Measurements from ENCODE around the gene NUBPL.
"Not testable (repeated sequence)": the region's sequence is repeated elsewhere in the genome, so short reads cannot be mapped to it uniquely, and the experiment has no call there.

The NUBPL gene

GRCh38 chr14:31806249-31806648, 245.0 kb downstream of the NUBPL start:
- no peak for TF ChIP-seq CTCF (IDR thresholded peaks at IDR 0.05; ENCODE audit: low read depth, low read length, missing control alignments)
- H3K4me3 ChIP-seq (replicated peaks; ENCODE audit: low read depth, low read length) = no peak overlapping the region
- no peak for DNase-seq (ENCODE audit: extremely low read depth, low read depth)

- DNase-seq (ENCODE audit: extremely low read depth, low read depth); H3K4me3 ChIP-seq (replicated peaks; ENCODE audit: low read depth, low read length): not testable (repeated sequence)
Measured at GRCh38 chr14:31811693-31812628, 250.8 kb downstream of the NUBPL start.

DNA sequence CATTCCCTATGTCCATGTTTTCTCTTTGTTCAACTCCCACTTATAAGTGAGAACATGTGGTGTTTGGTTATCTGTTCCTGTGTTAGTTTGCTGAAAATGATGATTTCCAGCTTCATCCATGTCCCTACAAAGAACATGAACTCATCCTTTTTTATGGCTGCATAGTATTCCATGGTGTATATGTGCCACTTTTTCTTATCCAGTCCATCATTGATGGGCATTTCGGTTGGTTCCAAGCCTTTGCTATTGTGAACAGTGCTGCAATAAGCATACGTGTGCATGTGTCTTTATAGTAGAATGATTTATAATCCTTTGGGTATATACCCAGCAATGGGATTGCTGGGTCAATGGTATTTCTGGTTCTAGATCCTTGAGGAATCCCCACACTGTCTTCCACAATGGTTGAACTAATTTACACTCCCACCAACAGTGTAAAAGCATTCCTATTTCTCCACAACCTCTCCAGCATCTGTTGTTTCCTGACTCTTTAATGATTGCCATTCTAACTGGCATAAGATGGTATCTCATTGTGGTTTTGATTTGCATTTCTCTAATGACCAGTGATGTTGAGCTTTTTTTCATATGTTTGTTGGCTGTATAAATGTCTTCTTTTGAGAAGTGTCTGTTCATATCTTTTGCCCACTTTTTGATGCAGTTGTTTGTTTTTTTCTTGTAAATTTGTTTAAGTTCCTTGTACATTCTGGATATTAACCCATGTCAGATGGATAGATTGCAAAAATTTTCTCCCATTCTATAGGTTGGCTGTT, 252.7 kb downstream of the NUBPL start:
- DNase-seq (ENCODE audit: extremely low read depth, low read depth) = not testable (repeated sequence)

DNA sequence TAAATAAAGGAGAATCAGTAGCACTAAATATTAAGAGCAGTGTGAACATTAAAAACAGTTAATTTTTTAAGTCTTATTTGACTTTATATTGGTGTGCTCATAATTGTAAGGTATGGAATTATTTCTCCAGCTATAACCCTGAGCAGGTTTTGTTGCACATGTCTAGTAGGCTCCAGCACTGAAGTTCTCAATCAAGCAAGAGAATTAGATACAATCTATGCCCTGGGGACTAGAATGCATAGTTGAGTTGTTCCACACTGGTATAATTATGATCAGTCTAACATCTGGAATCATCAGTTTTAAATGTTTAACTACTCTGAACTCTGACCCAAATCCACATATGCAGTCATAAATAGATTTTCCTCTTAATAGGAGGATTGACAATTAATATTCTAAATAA, 258.1 kb downstream of the NUBPL start:
- no peak for DNase-seq (ENCODE audit: extremely low read depth, low read depth)
- no peak overlapping the region for H3K4me3 ChIP-seq (replicated peaks; ENCODE audit: low read depth, low read length)
- TF ChIP-seq CTCF (IDR thresholded peaks at IDR 0.05; ENCODE audit: low read depth, low read length, missing control alignments) = no peak

More for the DNA sequence above, 252.7 kb downstream of the NUBPL start:
- not testable (repeated sequence) for H3K4me3 ChIP-seq (replicated peaks; ENCODE audit: low read depth, low read length)

- no peak overlapping the region for H3K4me3 ChIP-seq (replicated peaks; ENCODE audit: low read depth, low read length)
- no peak for DNase-seq (ENCODE audit: extremely low read depth, low read depth)
- no peak for TF ChIP-seq CTCF (IDR thresholded peaks at IDR 0.05; ENCODE audit: low read depth, low read length, missing control alignments)
Measured at GRCh38 chr14:31825459-31825858, 264.3 kb downstream of the NUBPL start.

DNA sequence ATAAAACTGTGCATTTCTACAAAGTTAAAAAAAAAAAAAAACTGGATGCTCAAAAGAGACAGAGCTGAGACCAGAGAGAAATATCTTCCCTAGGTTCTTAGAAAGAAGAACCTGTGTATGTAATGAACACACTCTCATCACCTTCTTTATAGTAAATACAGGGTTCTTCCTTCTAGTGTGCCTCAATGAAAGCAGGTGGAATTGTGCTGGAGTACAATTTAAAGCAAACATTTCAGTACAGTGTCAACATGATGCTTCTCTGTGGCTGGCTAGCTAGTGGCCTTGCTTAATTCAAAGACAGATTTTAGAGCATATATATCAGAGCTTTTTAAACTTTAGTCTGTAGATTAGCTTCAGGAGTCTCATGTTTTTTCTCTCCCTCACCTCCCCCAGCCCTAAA, 266.1 kb downstream of the NUBPL start:
- H3K4me3 ChIP-seq (replicated peaks; ENCODE audit: low read depth, low read length) = no peak overlapping the region
- no peak for DNase-seq (ENCODE audit: extremely low read depth, low read depth)
- TF ChIP-seq CTCF (IDR thresholded peaks at IDR 0.05; ENCODE audit: low read depth, low read length, missing control alignments) = no peak

DNA sequence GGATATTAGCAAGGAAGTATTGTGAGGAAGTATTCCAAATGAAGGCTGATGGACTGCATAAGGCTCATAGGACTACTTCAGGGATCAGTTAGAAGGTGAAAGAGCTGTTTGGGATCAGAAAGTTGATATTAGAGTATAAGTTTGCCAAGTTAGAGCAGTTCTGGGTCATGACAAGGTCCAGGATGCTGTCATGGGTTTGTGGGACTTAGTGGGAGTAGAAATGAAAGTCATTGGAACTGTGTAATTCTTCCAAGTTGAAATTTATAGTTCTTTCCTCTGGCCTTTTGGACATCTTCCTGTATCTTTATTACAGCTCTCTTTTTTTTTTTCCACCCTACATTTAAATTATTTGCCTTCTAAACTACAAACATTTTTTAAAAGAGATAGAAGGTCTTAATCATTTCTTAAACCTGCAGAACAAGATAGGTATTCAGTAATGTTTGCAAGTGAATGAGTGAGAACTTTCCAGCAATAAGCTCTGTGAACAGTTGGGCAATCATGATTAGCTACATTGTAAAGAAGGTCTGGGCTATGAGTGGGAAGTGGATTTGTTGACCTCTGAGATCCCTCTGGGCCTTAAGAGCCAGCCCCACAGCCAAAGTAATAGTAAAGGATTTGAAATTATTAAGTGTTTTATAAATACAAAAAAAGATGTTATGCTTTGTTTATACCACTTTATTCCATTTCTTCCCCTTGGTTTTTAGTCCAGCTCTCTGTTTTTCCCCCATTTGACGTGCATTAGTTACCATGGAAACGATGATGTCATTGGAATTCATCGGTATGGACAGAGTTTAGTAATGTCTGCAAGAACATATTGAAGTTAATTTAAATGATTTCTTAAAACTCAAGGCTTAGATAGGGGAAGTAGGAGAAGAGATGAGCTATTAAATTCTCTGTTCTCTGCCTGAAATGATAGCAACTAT, 268.0 kb downstream of the NUBPL start:
- no peak overlapping the region for H3K4me3 ChIP-seq (replicated peaks; ENCODE audit: low read depth, low read length)
- peak; percentile 75 for DNase-seq (ENCODE audit: extremely low read depth, low read depth)
- no peak for TF ChIP-seq CTCF (IDR thresholded peaks at IDR 0.05; ENCODE audit: low read depth, low read length, missing control alignments)
